ENCODE results near the gene CD200R1. TPM values are rescaled to one million over a fixed set of nuclear protein-coding genes. Genes with fewer than 3 reads are reported as not detected.

CD200R1 gene
- total and polyA plus RNA-seq, 2 of the 4 experiments (the other 2 are of a cell fraction): under 0.01 to 0.05 TPM

DNA sequence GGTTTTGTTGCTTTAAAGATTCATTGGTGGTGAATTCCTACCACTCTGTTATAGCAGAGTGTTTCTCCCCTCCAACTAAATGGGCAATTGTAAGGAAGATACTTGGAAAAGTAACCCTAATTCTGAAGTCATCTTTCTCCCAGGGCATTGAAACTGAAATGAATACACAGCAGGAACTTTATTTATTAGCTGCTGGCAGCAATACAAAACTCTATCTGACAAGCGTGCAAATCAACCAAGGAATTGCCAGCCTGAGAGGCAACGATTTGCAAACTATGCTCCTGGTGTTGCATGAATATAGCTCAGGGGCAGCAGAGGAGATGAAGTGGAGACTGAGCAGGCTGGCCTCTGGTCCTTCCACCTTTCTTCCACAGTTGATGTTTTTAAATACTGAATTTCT, 48.9 kb downstream of the CD200R1 start:
- no peak for ATAC-seq (ENCODE audit: low read depth)
- Histone ChIP-seq H2BK5ac (ENCODE audit: low read depth, low read length, poor library complexity, severe bottlenecking) (no peak overlapping the region), H3K4me3 (ENCODE audit: insufficient read depth, low read depth, low read length) (no peak overlapping the region), H4K91ac (ENCODE audit: insufficient read depth, low read depth, low read length) (no peak overlapping the region), H3K4me1 (ENCODE audit: control insufficient read depth, insufficient read depth, low read length) (no peaks in the 10 kb centered on the region), H3K27ac (ENCODE audit: insufficient read depth, low read length) (no peak overlapping the region), H3K9me1 (ENCODE audit: insufficient read depth, low read length) (no peaks in the 10 kb centered on the region), H3K79me1 (ENCODE audit: low read depth in 1 of 2, low read length in 2 of 2) (no peaks in the 10 kb centered on the region), H2AK5ac (ENCODE audit: low read depth, low read length) (no peak overlapping the region), H3K9ac (ENCODE audit: low read depth, low read length) (no peak overlapping the region), H3K18ac (ENCODE audit: low read depth, low read length) (no peak overlapping the region), H3K14ac (replicated peaks; ENCODE audit: low read depth, low read length) (no peak overlapping the region), H2BK15ac (ENCODE audit: low read depth, low read length) (no peak overlapping the region), H4K8ac (ENCODE audit: low read depth in 2 of 2, low read length in 2 of 2) (no peak overlapping the region), H2BK120ac (ENCODE audit: low read depth, low read length) (no peak overlapping the region), H3K23ac (ENCODE audit: low read depth, low read length) (no peak overlapping the region), H2AFZ (replicated peaks; ENCODE audit: low read length, poor library complexity) (no peak overlapping the region), H2BK20ac (ENCODE audit: low read depth, low read length) (no peak overlapping the region), H3K36me3 (ENCODE audit: control insufficient read depth, insufficient read depth, low read length) (no peaks in the 10 kb centered on the region), H4K5ac (ENCODE audit: low read depth, low read length) (no peak overlapping the region), H3K27me3 (ENCODE audit: control insufficient read depth, insufficient read depth, low read length) (peaks cover 3% of the 10 kb centered on the region), H3K4ac (ENCODE audit: low read depth, low read length) (no peak overlapping the region), H3K4me2 (ENCODE audit: low read depth, low read length) (no peak overlapping the region), H4K20me1 (ENCODE audit: insufficient read depth, low read length) (no peaks in the 10 kb centered on the region), H3K9me3 (ENCODE audit: control insufficient read depth, insufficient read depth, low read length) (no peaks in the 10 kb centered on the region), H2AK9ac (replicated peaks; ENCODE audit: low read depth, low read length, poor library complexity) (no peak overlapping the region), H3K56ac (ENCODE audit: extremely low read depth, insufficient read depth, low read length) (no peak overlapping the region)
- POLR2A ChIA-PET (ENCODE audit: unreplicated experiment): no interaction called here
- in situ Hi-C loops (cut with MboI; ENCODE audit: low sequenced_read_pairs): no loop called here
- no TSS peak for BruUV-seq (replicated peaks)
- CTCF ChIA-PET: no interaction called here
- TF ChIP-seq RCOR1 (IDR thresholded peaks at IDR 0.05; ENCODE audit: insufficient replicate concordance, low read length) (no peak), MAZ (IDR thresholded peaks at IDR 0.05; ENCODE audit: borderline replicate concordance, low read depth, low read length) (no peak)
- DNase-seq: no peak
- intact Hi-C loops (cut with micrococcal nuclease): no loop called here
- no CpG with 5 or more reads among the region's 2 CpGs for WGBS, 2 experiments (ENCODE audit: extremely low coverage in 2 of 2, insufficient read length in 1 of 2)
- dilution Hi-C loops (cut with HindIII; ENCODE audit: low sequenced_read_pairs, unreplicated experiment): no loop called here
